HG03378 (cell line): ENCODE measurements around the gene USP14.
A peak's percentile ranks its signal among the peaks of the same experiment; 100 is the strongest.
"Not testable (repeated sequence)": the region's sequence is repeated elsewhere in the genome, so short reads cannot be mapped to it uniquely, and the experiment has no call there.

ENCODE experiments used
- ATAC-seq: cut with Tn5 transposase; IDR thresholded peaks from one replicate; pipeline ENCODE4 v1.9.1; 2021; ENCODE audit warnings: mild to moderate bottlenecking, moderate library complexity; ENCODE audit not compliant: unreplicated experiment

USP14 gene

DNA sequence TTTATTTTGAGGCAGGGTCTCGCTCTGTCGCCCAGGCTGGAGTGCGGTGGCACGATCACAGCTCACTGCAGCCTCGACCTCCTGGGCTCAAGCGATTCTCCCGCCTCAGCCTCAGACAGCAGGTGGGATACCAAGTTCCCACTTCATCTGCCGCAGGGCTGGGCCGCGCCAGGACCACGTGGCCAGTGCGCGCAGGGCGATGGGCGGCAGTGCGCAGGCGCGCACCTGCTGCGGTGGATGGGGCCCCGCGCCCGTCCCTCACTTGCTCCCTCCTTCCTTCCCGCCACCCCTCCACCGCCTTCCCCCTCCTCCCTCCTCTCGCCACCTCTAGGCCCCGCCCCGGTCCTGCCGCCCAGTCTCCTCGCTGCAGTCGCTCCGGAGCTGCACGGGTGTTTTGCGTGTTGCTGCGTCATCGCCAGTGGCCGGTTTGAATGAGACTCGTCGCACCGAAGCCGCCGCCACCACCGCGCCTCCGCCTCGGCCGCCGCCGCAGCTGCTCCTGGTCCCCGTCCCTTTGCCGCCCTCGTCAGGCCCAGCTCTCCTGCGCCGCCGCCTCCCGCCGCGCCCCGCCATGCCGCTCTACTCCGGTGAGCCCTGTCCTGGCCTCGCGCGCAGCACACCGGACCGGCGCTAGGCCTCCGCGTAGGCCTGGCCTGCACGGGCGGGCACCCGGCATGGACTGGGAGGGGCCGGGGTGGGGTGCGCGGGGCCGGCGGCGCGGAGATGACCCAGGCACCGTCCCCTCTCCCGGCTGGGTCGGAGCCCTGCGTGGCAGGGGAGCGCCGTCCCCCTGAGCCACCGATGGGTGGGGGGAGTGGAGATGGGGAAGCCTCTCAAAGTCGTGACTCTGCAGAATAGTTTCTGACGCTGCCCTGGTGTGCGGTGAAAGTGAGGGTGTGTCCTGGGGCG lies at the start of gene USP14:
USP14 (plus strand) TSS at position 430 of the 909 bp plus-strand sequence; CDS start at position 572, 142 bp downstream.
- peak; percentile 87 for ATAC-seq

DNA sequence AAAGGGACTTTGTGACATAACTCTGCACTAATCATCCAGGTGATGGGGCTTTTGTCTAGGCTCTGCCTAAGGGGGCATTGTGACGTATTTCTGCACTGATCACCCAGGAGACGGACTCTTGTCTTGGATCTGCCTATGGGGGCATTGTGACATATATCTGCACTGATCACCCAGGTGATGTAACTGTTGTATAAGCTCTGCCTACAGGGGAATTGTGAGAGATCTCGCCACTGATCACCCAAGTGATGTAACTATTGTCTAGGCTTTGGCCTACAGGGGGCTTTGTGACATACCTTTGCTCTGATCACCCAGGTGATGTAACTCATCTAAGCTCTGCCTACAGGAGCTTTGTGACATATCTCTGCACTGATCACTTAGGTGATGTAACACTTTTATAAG lies 49.7 kb upstream of the USP14 start:
- ATAC-seq: not testable (repeated sequence)

DNA sequence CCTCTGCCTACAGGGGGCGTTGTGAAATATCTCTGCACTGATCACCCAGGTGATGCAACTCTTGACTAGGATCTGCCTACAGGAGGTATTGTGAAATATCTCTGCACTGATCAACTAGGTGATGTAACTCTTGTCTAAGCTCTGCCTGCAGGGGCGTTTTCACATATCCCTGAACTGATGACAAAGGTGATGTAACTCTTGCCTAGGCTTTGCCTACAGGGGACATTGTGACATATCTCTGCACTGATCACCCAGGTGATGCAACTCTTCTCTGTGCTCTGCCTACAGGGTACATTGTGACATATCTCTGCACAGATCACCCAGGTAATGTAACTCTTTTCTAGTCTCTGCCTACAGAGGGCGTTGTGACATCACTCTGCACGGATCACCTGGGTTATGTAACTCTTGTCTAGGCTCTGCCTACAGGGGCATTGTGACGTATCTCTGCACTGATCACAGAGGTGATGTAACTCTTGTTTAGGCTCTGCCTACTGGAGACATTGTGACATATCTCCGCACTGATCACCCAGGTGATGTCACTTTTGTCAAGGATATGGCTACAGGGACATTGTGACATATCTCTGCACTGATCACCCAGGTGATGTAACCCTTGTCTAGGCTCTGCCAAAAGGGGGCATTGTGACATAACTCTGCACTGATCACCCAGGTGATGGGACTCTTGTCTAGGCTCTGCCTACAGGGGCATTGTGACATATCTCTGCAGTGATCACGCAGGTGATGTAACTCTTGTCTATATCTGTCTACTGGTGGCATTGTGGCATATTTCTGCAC lies 49.0 kb upstream of the USP14 start:
- not testable (repeated sequence) for ATAC-seq

- not testable (repeated sequence) for ATAC-seq
Observed at GRCh38 chr18:109922-110261, 48.5 kb upstream of the USP14 start.

DNA sequence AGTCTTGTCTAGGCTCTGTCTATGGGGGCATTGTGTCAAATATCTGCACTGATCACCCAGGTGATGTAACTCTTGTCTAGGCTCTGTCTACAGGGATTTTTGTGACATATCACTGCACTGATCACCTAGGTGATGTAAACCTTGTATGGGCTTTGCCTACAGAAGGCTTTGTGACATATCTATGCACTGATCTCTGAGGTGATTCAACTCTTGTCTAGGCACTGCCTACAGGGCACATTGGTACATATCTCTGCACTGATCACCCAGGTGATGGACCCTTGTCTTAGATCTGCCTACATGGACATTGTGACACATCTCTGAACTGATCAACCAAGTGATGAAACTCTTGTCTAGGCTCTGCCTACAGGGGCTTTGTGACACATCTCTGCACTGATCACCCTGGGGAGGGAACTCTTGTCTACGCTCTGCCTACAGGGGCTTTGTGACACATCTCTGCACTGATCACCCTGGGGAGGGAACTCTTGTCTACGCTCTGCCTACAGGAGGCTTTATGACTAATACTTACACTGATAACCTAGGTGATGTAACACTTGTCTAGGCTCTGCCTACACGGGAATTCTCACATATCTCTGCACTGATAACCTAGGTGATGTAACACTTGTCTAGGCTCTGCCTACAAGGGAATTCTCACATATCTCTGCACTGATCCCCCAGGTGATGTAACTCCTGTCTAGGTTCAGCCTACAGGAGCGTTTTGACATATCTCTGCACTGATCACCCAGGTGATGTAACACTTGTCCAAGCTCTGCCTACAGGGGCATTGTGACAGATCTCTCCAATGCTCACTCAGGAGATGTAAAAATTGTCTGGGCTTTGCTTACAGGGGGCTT lies 47.8 kb upstream of the USP14 start:
- ATAC-seq: not testable (repeated sequence)

- no peak for ATAC-seq
Observed at GRCh38 chr18:111306-112014, 46.9 kb upstream of the USP14 start.

- ATAC-seq: not testable (repeated sequence)
Observed at GRCh38 chr18:112015-112733, 46.2 kb upstream of the USP14 start.

- not testable (repeated sequence) for ATAC-seq
Observed at GRCh38 chr18:120539-121260, 37.7 kb upstream of the USP14 start.

GRCh38 chr18:135045-135444 lies 23.3 kb upstream of the USP14 start:
- no peak for ATAC-seq

- no peak for ATAC-seq
Observed at GRCh38 chr18:136433-136832, 21.9 kb upstream of the USP14 start.

DNA sequence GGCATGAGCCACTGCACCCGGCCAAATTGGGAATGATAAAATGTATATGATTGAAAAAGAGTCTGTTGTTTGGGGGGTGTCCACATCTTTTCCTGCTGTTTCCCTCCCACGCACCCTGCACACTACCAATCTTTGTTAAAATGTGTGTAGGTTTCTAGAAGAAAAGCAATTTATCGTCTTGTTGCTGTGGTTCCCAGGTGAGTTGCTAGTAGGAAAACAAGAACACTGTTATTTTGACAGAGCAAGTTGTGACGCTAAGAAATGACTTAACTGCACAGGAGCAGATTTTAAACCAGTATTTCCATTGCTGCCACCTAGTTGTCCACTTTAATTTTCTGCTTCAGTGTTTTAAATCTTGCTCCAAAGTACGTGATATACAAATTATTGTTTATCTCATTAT lies 21.0 kb upstream of the USP14 start:
- ATAC-seq: no peak

DNA sequence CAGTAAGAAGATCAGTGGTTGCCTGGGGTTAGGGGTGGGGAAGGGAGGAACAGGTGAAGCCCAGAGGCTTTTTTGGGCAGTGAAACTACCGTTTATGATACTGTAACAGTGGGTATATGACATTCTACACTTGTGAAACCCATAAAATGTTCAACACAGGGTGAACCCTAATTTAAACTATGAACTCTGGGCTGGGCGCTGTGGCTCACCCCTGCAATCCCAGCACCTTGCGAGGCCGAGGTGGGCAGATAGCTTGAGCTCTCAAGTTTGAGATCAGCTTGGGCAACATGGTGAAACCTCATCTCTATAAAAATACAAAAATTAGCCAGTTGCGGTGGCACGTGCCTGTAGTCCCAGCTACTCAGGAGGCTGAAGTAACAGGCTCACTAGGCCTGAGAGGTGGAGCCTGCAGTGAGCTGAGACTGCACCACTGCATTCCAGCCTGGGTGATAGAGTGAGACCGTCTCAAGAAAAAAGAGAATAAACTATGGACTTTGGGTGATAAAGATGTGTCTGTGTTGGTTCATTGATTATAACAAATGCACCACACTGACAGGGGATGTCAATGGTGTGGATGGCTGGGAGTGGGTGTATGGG lies 17.6 kb upstream of the USP14 start:
- ATAC-seq: no peak

DNA sequence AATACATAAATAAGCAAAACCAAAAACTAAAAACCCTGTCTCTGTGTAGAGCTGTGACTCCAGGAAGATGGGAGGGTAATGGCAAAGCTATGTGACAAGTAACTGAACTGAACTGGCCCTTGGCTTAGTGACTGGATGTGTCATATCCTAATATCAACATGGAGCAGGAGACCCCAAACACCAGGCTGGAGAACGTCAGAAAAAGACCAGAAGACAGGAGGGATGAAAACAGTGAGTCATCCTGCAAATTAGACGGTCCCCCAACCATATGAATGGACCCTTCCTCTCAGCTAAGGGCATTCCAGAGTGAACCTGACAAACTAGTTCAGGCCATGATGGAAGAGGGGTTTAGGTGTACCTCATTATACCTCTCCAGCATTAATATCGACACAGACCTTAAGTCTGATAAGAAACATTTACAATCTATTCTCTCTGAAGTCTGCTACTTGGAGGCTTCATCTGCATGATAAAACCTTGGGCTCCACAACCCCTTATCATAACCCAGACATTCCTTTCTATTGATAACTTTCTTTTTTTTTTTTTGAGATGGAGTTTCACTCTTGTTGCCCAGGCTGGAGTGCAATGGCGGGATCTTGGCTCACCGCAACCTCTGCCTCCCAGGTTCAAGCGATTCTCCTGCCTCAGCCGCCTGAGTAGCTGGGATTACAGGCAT lies 15.6 kb upstream of the USP14 start:
- not testable (repeated sequence) for ATAC-seq

DNA sequence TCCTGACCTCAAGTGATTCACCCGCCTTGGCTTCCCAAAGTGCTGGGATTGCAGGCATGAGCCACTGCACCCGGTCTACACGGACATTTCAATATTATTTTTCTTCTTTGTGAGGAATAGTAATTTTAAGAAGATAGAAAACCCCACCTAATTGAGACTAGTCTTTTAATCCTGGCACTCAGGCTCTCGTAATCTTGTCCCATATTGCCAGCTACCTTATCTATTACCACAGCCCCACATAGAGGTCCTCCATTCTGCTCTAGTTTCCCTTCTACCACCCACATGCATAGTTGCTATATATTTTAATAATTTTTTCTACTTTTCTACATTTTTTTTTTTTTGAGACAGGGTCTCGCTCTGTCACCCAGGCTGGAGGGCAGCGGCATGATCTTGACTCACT lies 9.5 kb upstream of the USP14 start:
- no peak for ATAC-seq

DNA sequence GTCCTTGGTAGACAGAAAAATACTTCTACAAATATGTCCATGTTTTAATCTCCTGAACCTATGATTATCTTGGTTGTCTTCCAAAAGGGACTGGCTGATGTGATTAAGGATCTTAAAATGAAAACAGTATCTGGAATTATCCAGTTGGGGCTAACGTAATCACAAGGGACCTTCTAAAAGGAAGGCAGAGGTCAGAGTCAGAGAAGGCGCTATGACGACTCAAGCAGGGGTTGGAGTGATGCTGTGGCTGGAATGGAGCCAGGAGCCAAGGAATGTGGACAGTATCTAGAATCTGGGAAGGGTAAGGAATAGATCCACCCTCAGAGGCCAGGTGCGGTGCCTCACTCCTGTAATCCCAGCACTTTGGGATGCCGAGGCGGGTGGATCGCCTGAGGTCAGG lies 4.2 kb upstream of the USP14 start:
- no peak for ATAC-seq

DNA sequence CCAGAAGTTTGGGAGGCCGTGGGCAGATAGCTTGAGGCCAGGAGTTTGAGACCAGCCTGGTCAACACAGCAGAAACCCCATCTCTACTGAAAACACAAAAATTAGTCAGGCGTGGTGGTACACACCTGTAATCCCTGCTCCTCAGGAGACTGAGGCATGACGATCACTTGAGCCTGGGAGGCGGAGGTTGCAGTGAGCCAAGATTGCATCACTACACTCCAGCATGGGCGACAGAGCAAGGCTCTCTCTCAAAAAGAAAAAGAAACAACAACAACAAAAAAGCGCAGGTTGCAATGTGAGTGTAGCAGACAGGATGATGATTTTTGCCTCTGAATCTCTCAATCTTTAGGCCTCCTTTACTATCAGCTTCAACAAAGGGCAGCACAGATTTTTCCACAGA lies 2.7 kb upstream of the USP14 start:
- no peak for ATAC-seq

DNA sequence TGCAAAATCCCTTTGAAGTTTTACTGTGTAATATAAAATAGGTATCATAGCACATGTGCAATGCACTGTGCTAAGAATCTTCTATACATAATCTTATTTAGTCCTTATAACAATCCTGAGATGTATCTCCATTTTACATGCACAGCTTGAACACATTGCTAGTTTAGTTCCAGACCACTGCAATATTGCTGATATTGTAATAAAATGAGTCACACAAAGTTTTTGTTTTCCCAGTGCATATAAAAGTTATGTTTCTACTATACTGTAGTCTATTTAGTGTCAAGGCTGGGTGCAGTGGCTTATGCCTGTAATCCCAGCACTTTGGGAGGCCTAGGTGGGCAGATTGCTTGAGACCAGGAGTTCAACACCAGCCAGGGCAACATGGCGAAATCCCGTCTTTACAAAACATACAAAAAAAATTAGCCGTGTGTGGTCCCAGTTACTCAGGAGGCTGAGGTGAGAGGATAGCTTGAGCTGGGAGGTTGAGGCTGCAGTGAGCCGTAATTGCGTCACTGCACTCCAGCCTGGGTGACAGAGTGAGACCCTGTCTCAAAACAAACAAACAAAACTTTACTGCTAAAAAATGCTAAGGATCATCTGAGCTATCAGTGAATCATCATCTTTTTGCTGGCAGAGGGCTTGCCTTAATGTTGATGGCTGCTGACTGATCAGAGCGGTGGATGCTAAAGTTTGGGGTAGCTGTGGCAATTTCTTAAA lies 1.7 kb upstream of the USP14 start:
- ATAC-seq: no peak
